Calu3 (cell line): ENCODE measurements around the gene HACD3. TPM values are rescaled to one million over a fixed set of nuclear protein-coding genes. Genes with fewer than 3 reads are reported as not detected.

Experiments used
- BruUV-seq: library from RNA; stranded (reverse); fragments of 400-500 nt; replicated peaks from 2 replicates; lab custom pipeline; 2021; lab: Mats Ljungman, UMichigan
- CTCF ChIA-PET: fragments of 300-600 bp; sonication (Branson Sonifier 250); formaldehyde crosslinking; loops from one replicate; lab custom pipeline; 2022; ENCODE audit warnings: antibody characterized with exemption; lab: Charles Lee
- DNase-seq: peaks from one replicate; pipeline ENCODE4 v3.0.0; 2022
- H3K27ac Mint-ChIP-seq: one replicate; pipeline ENCODE4 v1.8.0; 2022; ENCODE audit warnings: mixed read lengths; ENCODE audit not compliant: unreplicated experiment
- H3K27me3 Mint-ChIP-seq: one replicate; pipeline ENCODE4 v1.8.0; 2022; ENCODE audit warnings: mixed read lengths; ENCODE audit not compliant: unreplicated experiment
- H3K36me3 Mint-ChIP-seq: one replicate; pipeline ENCODE4 v1.8.0; 2022; ENCODE audit warnings: mild to moderate bottlenecking, moderate library complexity, mixed read lengths; ENCODE audit not compliant: insufficient read depth, unreplicated experiment
- H3K4me1 Mint-ChIP-seq: one replicate; pipeline ENCODE4 v1.8.0; 2022; ENCODE audit warnings: mild to moderate bottlenecking, low read depth, mixed read lengths; ENCODE audit not compliant: unreplicated experiment
- H3K4me3 Mint-ChIP-seq: one replicate; pipeline ENCODE4 v1.8.0; 2022; ENCODE audit warnings: mild to moderate bottlenecking, low read depth, moderate library complexity, mixed read lengths; ENCODE audit not compliant: unreplicated experiment
- H3K9me3 Mint-ChIP-seq: one replicate; pipeline ENCODE4 v1.8.0; 2022; ENCODE audit warnings: low read depth, mixed read lengths; ENCODE audit not compliant: unreplicated experiment
- intact Hi-C: fragments of 100-400 bp; cut with micrococcal nuclease; formaldehyde crosslinking; loops from one replicate; pipeline ENCODE4 v1.10.0; 2022; ENCODE audit not compliant: unreplicated experiment
- total RNA-seq: library from RNA; stranded (reverse); gene quantifications from 2 replicates; pipeline ENCODE4 v1.2.3, GENCODE V29; 2022
- TF ChIP-seq, protein P1 (sequence below): fragments of 200-600 bp; IDR thresholded peaks from one replicate; pipeline ENCODE4 v1.8.0; 2022; ENCODE audit warnings: antibody characterized with exemption; ENCODE audit not compliant: unreplicated experiment

Gene HACD3
- total RNA-seq, 1 experiment from 2014 or later, result 135 TPM

DNA sequence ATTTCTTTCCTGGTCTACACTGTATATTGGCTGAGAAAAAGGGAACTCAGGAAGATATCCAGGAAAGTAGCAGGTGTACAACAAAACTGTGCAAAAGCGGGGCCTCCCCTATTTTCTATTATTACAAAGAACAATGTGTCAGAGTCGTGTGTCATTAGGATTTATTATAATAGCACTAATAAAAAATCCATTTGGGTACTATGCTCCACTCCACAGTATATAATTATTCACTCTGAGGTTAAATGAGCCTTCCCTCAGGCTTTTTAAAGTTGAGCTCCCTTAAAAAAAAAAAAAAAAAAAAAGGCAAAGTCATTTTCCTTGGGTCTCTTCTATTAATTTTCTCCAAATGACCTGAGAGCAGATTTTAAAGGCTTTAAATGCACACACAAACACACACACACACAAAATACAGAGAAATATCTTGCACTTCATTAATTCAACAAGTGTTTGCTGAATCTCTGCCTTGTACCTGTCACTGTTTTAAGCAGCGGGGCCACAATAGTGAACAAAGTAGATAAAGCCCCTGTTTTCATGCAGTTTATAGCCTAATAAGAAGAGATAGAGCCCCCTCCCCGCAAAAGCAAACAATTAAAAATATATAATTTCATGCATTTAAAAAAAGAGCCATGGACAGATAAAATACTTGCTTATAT, 11.5 kb upstream of the HACD3 start:
- TF ChIP-seq, protein P1, sequence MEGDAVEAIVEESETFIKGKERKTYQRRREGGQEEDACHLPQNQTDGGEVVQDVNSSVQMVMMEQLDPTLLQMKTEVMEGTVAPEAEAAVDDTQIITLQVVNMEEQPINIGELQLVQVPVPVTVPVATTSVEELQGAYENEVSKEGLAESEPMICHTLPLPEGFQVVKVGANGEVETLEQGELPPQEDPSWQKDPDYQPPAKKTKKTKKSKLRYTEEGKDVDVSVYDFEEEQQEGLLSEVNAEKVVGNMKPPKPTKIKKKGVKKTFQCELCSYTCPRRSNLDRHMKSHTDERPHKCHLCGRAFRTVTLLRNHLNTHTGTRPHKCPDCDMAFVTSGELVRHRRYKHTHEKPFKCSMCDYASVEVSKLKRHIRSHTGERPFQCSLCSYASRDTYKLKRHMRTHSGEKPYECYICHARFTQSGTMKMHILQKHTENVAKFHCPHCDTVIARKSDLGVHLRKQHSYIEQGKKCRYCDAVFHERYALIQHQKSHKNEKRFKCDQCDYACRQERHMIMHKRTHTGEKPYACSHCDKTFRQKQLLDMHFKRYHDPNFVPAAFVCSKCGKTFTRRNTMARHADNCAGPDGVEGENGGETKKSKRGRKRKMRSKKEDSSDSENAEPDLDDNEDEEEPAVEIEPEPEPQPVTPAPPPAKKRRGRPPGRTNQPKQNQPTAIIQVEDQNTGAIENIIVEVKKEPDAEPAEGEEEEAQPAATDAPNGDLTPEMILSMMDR, result no peak
- no peak for DNase-seq
- CTCF ChIA-PET, result interaction anchor here (0.6 to 0.7 kb wide), 3 partner anchors 8 to 699 kb away, joined by 3 to 4 read pairs (median 3); no protein-coding TSS in a partner anchor
- peaks cover 14% of the 10 kb centered on the region for H3K4me1 Mint-ChIP-seq
- no peaks in the 10 kb centered on the region for H3K27me3 Mint-ChIP-seq
- no peaks in the 10 kb centered on the region for H3K9me3 Mint-ChIP-seq
- H3K4me3 Mint-ChIP-seq, result no peak overlapping the region
- H3K27ac Mint-ChIP-seq, result no peak overlapping the region
- intact Hi-C loops, result no loop called here
- BruUV-seq, result no TSS peak
- H3K36me3 Mint-ChIP-seq, result peaks cover 23% of the 10 kb centered on the region

DNA sequence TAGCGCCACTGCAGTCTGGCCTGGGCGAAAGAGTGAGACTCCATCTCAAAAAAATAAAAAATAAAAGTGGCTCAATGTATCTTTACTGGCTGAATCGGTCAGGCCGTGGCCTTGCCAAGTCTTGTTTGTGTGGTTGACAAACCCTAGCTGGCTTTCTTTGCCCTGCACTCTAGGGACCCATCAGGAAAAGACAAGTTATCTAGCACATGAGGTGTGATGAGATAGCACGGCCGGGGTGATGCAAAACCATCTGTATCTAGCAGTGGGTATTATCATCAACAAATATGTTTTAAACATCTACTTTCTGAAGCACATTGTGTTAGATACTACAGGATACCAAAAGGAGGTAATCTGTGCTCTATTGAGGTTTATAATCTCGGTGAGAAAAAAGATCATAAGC, 8.9 kb upstream of the HACD3 start:
- H3K27ac Mint-ChIP-seq, result no peak overlapping the region
- CTCF ChIA-PET, result no interaction called here
- H3K36me3 Mint-ChIP-seq, result peaks cover 15% of the 10 kb centered on the region
- H3K9me3 Mint-ChIP-seq, result no peaks in the 10 kb centered on the region
- H3K4me3 Mint-ChIP-seq, result no peak overlapping the region
- no TSS peak for BruUV-seq
- no peaks in the 10 kb centered on the region for H3K27me3 Mint-ChIP-seq
- peaks cover 2% of the 10 kb centered on the region for H3K4me1 Mint-ChIP-seq
- intact Hi-C loops, result no loop called here
- no peak for DNase-seq
- TF ChIP-seq, protein P1, result no peak

DNA sequence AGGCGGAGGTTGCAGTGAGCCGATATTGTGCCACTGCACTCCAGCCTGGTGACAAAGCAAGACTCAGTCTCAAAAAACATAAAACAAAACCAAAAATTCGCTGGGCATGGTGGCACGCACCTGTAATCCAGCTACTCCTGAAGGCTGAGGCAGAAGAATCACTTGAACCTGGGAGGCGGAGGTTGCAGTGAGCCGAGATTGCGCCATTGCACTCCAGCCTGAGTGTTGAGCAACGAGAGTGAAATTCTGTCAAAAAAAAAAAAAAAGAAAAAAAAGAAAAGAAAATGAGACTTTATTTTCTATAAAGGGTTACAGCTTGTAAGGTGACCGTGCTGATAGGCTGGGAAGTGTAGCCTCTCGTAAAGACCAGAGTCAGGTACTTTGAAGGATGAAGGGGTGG, 6.0 kb upstream of the HACD3 start:
- no peak overlapping the region for H3K4me3 Mint-ChIP-seq
- CTCF ChIA-PET, result interaction anchor here (0.5 kb wide), 1 partner anchor 333 kb away, joined by 5 read pairs; no protein-coding TSS in a partner anchor
- no TSS peak for BruUV-seq

DNA sequence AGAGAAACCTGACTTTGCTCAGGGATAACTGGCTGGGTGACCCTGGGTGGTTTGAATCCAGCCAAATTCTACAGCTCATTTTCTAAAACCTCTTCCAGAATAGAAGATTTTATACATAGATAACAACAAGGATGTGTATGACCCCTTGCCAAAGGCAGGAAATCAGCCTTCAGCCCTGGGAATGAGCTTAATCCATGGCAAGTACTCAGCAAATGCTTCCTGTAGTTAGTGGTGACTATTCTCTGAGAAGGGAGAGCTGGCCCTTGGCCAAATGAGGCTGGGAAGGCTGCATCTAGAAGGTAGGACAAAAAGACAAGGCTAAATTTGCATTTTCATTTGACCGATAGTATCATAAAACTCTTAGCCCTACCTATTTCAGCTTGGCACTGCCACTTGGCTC, 4.6 kb upstream of the HACD3 start:
- DNase-seq, result no peak
- no peaks in the 10 kb centered on the region for H3K9me3 Mint-ChIP-seq
- intact Hi-C loops, result no loop called here
- peaks cover 8% of the 10 kb centered on the region for H3K4me1 Mint-ChIP-seq
- no peaks in the 10 kb centered on the region for H3K27me3 Mint-ChIP-seq
- TF ChIP-seq, protein P1, result no peak
- CTCF ChIA-PET, result no interaction called here
- no peak overlapping the region for H3K27ac Mint-ChIP-seq
- BruUV-seq, result no TSS peak
- peaks cover 7% of the 10 kb centered on the region for H3K36me3 Mint-ChIP-seq
- H3K4me3 Mint-ChIP-seq, result no peak overlapping the region

More for the DNA sequence above, 6.0 kb upstream of the HACD3 start:
- no peaks in the 10 kb centered on the region for H3K36me3 Mint-ChIP-seq
- intact Hi-C loops, result no loop called here
- no peaks in the 10 kb centered on the region for H3K27me3 Mint-ChIP-seq
- TF ChIP-seq, protein P1, result no peak
- H3K4me1 Mint-ChIP-seq, result no peaks in the 10 kb centered on the region
- DNase-seq, result no peak
- no peaks in the 10 kb centered on the region for H3K9me3 Mint-ChIP-seq
- H3K27ac Mint-ChIP-seq, result no peak overlapping the region
